Measurements from ENCODE around the gene PDRG1.
"Not testable (repeated sequence)": the region's sequence is repeated elsewhere in the genome, so short reads cannot be mapped to it uniquely, and the experiment has no call there.

The PDRG1 gene

GRCh38 chr20:31926493-31926892, 25.4 kb downstream of the PDRG1 start:
- DNase-seq (ENCODE audit: low read depth in 2 of 2): no peak

- no peak for DNase-seq (ENCODE audit: low read depth in 2 of 2)
Measured at GRCh38 chr20:31925631-31926030, 26.2 kb downstream of the PDRG1 start.

GRCh38 chr20:31924561-31924960, 27.3 kb downstream of the PDRG1 start:
- DNase-seq (ENCODE audit: low read depth in 2 of 2): no peak

GRCh38 chr20:31923388-31924331, 28.2 kb downstream of the PDRG1 start:
- DNase-seq (ENCODE audit: low read depth in 2 of 2): peak in 1 of 2 donors; percentile 4

GRCh38 chr20:31922588-31922987, 29.3 kb downstream of the PDRG1 start:
- no peak for DNase-seq (ENCODE audit: low read depth in 2 of 2)

- DNase-seq (ENCODE audit: low read depth in 2 of 2): no peak
Measured at GRCh38 chr20:31922181-31922580, 29.7 kb downstream of the PDRG1 start.

- not testable (repeated sequence) for DNase-seq (ENCODE audit: low read depth in 2 of 2)
Measured at GRCh38 chr20:31921480-31921879, 30.4 kb downstream of the PDRG1 start.

GRCh38 chr20:31920275-31920855, 31.5 kb downstream of the PDRG1 start:
- DNase-seq (ENCODE audit: low read depth in 2 of 2): no peak

GRCh38 chr20:31919410-31920155, 32.3 kb downstream of the PDRG1 start:
- DNase-seq (ENCODE audit: low read depth in 2 of 2): no peak

- no peak for DNase-seq (ENCODE audit: low read depth in 2 of 2)
Measured at GRCh38 chr20:31918466-31919105, 33.3 kb downstream of the PDRG1 start.

GRCh38 chr20:31917962-31918412, 33.9 kb downstream of the PDRG1 start:
- not testable (repeated sequence) for DNase-seq (ENCODE audit: low read depth in 2 of 2)

GRCh38 chr20:31916708-31917107, 35.1 kb downstream of the PDRG1 start:
- DNase-seq (ENCODE audit: low read depth in 2 of 2): no peak

- no peak for DNase-seq (ENCODE audit: low read depth in 2 of 2)
Measured at GRCh38 chr20:31915491-31916280, 36.2 kb downstream of the PDRG1 start.

- DNase-seq (ENCODE audit: low read depth in 2 of 2): no peak
Measured at GRCh38 chr20:31914170-31914569, 37.7 kb downstream of the PDRG1 start.

- DNase-seq (ENCODE audit: low read depth in 2 of 2): no peak
Measured at GRCh38 chr20:31913431-31914157, 38.3 kb downstream of the PDRG1 start.

- DNase-seq (ENCODE audit: low read depth in 2 of 2): no peak
Measured at GRCh38 chr20:31910071-31910803, 41.6 kb downstream of the PDRG1 start.

- DNase-seq (ENCODE audit: low read depth in 2 of 2): no peak
Measured at GRCh38 chr20:31909253-31910070, 42.4 kb downstream of the PDRG1 start.

GRCh38 chr20:31908424-31908823, 43.4 kb downstream of the PDRG1 start:
- DNase-seq (ENCODE audit: low read depth in 2 of 2): no peak

GRCh38 chr20:31908016-31908415, 43.8 kb downstream of the PDRG1 start:
- no peak for DNase-seq (ENCODE audit: low read depth in 2 of 2)
